Smooth muscle cell of the coronary artery (primary cell): ENCODE results near the gene PIK3C2G. TPM values are rescaled to one million over a fixed set of nuclear protein-coding genes. Genes with fewer than 3 reads are reported as not detected.

Experiments used
- total RNA-seq: library from RNA; depleted of rRNA; stranded (reverse); fragments of >200 nt; gene quantifications from 2 replicates; pipeline ENCODE4 v1.2.3, GENCODE V29; 2014; ENCODE audit warnings: low replicate concordance

The PIK3C2G gene, protein sequence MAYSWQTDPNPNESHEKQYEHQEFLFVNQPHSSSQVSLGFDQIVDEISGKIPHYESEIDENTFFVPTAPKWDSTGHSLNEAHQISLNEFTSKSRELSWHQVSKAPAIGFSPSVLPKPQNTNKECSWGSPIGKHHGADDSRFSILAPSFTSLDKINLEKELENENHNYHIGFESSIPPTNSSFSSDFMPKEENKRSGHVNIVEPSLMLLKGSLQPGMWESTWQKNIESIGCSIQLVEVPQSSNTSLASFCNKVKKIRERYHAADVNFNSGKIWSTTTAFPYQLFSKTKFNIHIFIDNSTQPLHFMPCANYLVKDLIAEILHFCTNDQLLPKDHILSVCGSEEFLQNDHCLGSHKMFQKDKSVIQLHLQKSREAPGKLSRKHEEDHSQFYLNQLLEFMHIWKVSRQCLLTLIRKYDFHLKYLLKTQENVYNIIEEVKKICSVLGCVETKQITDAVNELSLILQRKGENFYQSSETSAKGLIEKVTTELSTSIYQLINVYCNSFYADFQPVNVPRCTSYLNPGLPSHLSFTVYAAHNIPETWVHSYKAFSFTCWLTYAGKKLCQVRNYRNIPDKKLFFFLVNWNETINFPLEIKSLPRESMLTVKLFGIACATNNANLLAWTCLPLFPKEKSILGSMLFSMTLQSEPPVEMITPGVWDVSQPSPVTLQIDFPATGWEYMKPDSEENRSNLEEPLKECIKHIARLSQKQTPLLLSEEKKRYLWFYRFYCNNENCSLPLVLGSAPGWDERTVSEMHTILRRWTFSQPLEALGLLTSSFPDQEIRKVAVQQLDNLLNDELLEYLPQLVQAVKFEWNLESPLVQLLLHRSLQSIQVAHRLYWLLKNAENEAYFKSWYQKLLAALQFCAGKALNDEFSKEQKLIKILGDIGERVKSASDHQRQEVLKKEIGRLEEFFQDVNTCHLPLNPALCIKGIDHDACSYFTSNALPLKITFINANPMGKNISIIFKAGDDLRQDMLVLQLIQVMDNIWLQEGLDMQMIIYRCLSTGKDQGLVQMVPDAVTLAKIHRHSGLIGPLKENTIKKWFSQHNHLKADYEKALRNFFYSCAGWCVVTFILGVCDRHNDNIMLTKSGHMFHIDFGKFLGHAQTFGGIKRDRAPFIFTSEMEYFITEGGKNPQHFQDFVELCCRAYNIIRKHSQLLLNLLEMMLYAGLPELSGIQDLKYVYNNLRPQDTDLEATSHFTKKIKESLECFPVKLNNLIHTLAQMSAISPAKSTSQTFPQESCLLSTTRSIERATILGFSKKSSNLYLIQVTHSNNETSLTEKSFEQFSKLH (N-terminal part only)
- total RNA-seq = not detected in 2 replicates

DNA sequence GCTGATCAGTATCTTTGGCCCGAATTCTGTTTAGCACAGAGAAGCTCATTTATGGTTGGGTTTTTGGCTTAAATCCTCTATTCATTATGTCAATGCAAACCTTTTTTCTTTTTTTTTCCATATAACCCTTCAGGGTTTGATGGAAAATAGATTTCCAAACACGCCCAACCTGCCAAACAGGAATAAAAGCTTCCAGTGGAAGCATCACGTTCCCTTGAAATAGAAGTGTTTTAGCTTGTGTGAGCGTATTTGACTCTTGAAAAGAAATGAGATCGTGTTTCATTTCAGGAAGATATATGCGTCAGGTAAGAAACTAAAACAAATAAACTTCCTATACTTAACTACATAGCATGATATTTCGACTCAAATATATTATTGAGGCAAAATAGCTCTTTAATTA, at the start of gene PIK3C2G:
Gene PIK3C2G (plus strand): TSS at position 246 of the 400 bp plus-strand sequence. CDS start 20,564 bp downstream, outside the sequence.

Other genes with a start within 250 kb of the PIK3C2G start
- gene RERGL, start 171.3 kb upstream of the PIK3C2G start, total RNA-seq = 0.30 TPM in 1 of 2 replicates, not detected in the other